Activated naive CD4-positive, alpha-beta T cell treated with anti-CD3 and anti-CD28 coated beads, Interleukin-2, amount 50 U/mL, for 16 hours (primary cell): ENCODE results near the gene APOL3.
"Not testable (repeated sequence)": the region's sequence is repeated elsewhere in the genome, so short reads cannot be mapped to it uniquely, and the experiment has no call there.

Experiments used
- DNase-seq: peaks from one replicate; pipeline ENCODE4 v3.0.0-alpha.2; 2020

The APOL3 gene

DNA sequence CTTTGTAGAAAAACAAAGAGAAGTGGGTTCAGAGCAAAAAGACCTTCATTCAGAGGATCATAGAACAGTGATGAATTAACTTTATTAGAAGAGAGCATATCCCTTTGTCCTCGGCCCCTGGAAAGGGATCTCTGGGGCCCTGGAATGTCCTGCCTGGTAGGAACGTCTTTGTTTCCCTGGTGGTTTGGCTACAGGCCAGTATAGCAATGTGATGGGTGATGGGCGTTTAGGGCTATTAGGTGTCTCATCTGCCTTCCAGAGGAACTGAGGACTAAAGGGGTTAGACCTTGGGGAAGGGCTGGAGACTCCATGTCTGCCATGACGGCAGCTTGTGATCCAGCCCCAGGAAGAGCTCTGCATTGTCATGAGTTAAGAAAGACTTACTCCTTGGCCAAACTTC lies 32.0 kb upstream of the APOL3 start:
- no peak for DNase-seq

DNA sequence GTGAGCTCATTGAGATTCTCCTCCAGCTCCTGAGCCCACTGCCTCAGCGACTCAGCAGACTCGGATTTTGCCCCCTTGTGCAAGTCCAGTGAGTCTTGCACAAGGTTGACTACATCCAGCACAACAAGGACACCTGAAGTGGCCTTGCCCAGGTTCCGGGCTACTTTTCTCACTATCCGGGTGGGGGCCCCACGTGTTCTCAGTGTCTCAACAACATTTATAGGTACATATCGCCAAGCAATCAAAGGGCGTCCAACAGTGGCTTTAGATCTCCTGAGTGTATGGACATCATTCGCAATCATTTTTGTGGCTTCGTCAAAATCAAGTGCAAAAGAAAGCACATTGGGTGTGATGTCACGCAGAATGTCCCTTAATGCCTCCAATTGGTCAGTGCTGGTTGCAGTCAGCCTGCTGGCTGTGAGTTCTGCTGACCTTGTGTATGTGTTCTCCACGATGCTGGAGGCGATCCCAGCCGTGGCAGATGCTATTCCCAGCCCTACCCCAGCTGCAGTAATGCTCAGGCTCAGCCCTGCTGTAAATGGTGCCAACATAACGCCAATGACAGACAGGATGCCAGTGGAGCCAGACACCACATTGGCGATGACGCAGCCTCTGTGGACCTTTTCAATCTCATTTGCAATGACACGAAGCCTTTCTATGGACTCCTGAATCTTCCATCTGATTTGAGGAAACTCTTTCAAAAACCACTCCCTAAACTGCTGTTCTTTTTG lies 30.7 kb upstream of the APOL3 start:
- DNase-seq: no peak

DNA sequence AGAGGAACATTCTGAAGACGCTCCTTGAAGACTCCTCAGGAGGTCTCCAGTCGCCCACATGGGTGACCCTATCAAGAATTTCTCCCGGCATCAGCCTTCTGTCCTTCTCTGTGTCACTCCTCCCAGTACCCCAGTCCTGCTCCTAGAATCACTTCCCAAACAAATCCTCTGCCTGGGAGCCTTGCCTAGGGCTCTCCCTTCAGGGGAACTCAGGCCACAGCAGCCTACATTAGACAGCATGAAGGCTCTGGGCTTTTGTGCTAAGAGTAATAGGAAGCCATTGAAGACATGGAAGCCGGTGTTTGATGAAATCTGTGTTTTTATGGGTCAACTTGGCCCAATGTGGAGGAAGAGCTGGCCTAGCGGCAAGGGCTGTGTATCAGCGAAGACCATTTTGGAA lies 27.3 kb upstream of the APOL3 start:
- not testable (repeated sequence) for DNase-seq

DNA sequence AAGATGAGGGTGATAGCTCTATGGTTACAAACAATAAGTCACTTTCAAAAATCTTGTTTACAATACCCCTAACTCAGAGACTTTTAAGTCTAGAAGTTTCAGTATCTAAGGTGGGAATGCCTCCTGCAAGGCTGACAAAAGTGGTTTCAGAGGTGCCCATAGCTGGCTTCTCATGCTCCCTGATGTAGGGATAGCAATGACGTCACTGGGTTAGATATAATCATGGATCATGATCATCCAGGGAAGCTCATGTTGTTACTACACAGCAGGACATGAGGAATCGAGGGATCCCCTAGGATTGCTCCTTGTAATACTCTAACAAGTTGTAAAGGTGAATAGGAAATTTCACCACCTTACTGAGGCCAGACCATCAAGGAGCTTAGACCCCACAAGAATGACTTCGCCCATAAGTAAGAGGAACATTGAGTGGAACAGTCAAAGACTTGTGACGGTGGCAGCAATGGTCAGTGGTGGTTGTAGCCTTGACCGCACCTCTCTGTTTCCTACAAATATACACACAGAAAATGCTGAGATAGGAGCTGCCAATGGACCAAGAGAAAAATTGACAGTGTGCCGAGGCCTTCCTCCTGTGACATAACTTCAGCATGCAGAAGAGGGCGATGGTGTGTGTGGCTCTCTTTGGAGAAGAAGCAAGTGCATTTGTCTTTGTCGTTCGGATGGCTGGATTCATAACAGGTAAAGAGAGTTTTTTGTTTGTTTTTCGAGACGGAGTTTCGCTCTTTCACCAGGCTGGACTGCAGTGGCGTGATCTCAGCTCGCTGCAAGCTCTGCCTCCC lies 25.5 kb upstream of the APOL3 start:
- DNase-seq: no peak

DNA sequence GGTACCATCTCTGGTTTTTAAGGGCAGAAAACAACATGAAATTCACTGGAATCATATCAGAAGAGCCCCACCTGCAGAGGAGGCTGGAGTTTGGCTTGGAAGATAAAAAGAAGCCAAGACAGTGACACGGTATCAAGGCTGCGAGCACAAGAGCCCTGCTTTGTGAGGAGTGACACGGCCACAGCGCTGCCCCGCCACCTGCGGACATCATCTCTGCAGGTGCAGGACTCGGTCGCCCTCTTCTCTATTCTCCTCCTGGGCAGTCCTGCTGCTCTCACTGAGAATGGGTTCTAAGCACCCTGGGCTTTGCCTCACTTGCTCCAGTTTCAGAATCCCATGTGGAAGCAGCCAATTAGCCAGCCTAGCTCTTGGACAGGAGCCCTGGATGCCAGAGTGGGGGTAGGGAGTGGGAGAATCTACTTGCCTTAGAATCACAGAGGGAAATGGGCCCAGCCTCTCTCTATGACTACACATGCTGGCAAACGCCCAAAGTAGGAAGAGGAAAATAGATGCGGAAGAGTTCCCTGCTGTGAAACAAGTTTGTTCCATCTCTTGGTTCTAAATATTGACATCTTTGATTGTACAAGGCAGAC lies 24.0 kb upstream of the APOL3 start:
- DNase-seq: no peak

DNA sequence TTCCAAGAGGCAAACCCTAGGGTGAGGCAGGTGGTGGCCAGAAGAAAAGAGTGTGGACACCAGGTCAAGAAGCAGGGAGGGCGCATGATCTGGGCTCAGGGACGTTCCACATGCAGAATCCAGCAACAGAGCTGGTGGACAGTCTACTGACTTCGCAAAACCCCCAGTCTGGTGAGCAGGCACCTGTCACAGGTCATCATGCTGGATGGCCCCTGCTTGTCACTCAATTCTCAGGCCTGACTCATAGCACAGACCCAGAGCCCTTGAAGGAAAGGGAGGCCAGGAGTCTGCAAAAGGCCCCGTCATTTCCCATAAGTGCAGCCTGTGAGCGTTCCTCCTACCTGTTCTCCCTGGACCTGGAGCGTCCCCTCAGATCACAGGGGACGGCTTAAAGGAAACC lies 22.9 kb upstream of the APOL3 start:
- no peak for DNase-seq

DNA sequence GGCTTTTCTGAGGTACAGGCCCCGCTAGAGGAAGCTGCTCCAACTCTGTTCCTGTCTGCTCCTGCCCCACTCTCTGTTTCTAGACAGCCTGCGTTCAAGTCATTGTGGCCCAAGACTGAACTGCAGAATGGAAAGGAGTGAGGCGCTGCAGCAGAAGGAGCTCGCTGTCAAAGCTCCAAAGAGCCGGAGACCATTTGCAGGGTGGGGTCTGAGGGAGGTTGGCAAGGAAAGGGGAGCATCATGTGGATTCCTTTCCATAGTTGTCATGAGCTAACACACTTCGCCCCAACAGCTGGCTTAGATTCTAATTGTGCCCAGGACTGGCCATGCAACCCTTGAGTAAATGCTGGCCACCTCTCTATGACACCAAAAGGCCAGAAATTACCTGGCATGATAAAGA lies 22.3 kb upstream of the APOL3 start:
- DNase-seq: no peak

DNA sequence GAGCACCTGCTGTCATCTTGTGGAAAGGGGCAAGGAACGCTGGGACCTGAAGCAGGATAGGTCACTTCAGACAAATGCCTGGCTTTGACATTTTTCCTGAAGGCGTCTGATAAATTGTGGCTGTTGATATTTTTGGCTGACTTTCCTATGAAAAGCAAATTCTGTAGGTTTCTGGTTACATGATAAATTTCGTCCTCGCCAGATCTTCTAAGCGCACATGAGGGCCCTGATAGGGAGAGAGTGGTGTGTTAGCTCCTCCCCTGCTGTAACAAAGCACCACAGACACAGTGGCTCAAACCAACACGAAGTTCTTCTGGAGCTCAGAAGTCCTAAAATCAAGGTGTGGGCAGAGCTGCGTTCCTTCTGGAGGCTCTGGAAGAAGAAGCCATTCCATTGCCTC lies 21.5 kb upstream of the APOL3 start:
- no peak for DNase-seq

DNA sequence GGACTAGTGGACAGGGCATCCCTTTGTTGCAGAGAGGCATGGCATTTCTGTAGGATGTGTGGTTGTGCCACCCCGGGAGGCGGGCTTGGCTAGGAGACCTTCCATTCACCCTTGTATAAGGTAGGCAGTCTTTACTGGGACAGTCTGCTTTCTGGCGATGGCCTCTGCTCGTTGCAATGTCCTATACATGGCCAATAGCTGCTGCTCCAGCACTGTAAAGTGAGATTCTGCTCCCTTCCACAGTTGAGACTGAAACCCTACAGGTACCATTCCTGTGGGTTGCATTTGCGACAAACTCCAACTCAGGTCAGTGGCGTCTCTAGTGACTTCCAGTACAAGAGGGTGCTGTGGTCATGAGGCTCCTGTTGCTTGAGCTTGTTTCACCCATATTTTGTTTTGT lies 20.4 kb upstream of the APOL3 start:
- no peak for DNase-seq

DNA sequence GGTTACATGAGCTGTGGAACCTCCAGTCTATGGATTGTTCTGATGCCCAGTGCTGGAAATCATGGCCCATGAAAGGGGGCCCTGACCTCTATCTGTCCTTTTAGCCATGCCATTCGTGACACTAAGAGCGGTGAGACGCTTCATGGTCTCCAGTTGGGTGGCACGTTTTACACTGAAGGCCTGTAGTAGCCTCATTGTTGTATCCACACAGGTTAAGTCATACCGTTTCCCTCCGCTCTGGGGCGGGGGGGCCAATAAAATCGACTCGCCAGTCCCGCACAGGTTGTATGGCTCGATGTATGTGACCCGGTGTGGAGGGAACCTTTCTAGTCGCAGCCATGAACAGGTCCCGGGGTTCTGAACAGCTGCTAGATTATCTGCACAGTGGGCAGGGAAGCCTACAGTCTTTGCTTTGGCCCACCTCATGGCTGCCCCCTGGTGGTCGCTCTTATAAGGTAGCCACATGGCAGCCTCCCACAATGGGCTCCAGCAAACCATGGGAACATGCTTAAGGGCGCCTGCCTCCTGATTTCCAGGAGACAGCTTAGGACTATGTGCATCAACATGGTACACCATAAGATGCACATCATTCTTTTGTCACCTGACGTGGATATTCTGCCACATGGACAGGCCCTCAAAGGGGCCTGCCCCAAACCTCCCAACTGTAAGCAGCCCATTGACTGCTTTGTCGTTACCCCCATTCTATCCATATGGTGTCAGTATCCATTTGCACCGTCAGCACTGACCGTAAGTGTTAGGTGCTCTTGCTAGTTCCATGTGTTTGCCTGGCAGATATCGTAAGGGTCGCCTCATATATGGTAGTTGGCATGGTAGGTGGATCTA lies 19.7 kb upstream of the APOL3 start:
- DNase-seq: peak; percentile 85

DNA sequence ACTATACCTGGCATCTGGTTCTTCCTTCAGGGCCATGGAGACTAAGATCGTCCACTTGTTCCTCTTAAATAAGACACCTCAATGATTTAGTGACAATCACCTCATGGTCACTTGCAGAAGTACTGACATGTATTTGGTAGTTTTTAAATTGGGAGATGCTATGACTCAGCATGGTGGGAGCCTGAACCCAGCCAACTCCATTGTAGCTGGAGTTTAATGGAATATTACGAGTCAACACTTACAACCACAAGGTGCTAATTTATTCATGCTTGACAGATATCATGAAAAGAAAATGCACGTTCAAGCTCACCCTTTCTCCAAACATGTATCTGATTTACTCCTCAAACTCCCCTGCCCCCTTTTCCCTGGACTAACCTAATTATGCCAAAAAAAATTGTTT lies 16.6 kb upstream of the APOL3 start:
- no peak for DNase-seq

DNA sequence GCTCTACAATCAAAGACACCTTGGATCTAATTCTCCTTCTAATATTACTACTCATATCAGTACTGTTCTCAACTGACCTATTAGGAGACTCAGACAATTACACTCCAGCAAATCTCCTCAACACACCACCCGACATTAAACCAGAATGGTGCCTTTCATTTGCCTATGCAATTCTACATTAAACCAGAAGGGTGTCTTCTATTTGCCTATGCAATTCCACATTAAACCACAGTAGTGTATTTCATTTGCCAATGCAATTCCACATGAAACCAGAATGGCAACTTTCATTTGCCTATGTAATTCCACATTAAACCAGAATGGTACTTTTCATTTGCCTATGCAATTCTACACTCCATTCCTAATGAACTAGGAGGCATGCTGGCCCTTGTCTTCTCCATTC lies 15.3 kb upstream of the APOL3 start:
- DNase-seq: no peak

DNA sequence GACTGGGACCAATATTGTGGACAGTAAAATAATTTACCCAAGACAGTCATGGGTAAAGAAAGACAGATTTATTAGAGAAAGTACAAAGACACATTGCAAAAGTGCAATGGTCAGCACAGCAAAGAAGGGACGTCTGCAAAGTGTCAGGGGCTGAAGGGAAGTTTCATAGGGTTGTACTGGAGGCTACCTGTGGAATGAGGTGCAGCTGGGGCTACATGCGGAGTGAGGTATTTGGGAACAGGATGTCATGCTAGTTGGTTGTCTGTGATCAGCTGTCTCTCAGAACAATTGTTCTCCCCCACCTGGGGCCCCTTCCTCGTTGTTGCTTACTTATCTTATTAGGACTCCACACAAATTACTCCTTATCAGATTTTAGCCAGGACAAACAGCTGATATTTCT lies 11.4 kb upstream of the APOL3 start:
- no peak for DNase-seq

DNA sequence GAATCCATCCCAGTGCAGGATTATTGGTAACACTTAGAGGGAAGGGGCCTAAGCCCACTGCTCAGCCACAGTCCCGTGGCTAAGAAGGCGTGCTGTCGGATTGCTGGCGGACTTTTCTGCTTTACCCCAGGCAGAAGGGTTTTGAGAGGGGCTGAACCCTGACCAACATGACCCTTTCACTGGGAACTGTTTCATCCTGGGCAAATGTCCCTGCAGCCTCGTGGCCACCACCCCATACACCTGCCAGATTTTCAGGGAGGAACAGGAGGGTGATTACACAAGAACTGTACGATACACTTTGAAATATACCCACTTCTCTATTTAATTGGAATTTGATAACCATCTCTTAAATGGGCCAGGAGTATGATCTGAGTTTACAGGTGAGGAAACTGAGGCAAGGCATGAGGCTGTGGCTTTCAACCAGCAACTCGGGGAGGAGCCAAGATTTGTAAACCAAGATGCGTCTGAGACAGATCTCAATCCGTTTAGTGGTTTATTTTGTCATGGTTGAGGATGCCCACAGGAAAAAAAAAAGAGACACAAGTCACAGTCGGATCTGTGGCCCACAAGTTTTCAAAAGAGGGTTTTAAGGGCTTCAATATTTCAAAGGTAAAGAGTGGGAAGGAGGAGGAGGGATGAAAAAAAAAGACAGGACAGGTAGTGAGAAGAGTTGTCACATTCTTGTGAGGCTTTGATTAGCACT lies 6.1 kb upstream of the APOL3 start:
- no peak for DNase-seq

DNA sequence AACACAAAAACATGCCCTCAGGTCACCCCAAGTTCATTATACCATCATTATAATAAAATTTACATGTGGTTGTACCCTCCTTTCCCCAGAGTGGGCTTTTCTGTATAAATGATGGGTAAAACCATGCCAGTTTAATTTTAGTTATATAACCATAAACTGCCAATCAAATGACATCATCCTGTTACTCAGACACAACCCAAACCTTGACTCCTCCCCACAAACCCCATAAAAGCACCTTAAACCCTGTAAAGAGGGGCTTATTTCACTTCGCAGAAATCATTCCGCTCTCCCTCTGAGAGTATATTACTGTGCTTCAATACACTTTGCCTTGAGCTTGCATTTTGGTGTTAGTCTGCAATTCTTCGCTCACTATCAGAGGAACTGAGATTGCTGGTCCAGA lies 5.5 kb upstream of the APOL3 start:
- no peak for DNase-seq

DNA sequence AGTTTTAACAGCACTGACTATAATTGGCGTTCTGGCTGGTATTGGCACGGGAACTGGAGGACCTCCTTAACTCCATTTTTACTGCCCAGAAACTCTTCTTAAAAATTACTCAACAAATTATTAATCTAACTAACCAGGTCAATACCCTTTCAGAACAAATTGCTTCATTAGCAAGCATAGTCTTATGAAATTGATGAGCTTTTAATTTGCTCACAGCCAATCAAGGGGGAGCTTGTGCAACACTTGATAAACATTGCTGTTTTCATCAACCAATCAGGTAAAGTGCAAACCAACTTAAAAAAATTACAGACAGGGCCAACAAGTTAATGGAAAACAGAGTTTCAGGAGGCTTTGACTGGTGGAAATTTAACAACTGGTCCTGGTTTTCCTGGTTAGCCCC lies 4.6 kb upstream of the APOL3 start:
- no peak for DNase-seq

DNA sequence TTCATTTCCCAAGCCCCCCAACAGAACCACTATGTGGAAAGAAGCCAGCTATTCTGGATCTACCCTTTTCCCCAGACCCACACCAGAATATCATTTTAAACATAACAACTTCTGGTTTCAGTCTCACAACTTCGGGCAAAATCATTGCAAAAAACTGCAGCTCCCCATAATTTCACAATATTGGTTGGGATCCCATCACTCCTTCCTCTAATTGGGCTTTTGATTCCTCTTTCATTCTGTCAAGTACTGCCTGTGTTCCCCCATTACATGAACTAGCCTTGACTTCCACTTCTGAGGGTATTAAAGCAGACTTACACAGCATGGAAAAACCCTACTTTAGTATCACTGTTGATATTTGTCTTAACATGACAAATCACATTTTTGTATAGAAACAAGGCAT lies 4.1 kb upstream of the APOL3 start:
- DNase-seq: no peak

DNA sequence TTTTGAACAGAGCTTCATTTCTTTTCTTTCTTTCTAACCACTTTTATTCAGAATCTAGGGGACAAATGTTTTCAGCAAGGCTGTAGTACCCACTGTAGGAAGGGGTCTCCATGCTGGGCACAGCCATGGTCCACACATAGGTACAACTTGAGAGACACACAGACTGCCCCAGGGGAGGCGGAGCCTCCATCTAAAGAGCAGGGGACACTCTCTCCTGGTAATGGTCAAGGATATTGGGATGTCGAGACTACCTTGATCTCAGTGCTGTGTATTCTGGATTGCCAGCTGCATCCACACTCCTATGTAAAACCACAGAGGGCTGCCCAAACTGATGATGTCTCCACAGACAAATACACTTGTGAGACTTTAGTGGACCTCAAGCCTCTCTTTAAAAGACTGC lies 2.9 kb upstream of the APOL3 start:
- no peak for DNase-seq

DNA sequence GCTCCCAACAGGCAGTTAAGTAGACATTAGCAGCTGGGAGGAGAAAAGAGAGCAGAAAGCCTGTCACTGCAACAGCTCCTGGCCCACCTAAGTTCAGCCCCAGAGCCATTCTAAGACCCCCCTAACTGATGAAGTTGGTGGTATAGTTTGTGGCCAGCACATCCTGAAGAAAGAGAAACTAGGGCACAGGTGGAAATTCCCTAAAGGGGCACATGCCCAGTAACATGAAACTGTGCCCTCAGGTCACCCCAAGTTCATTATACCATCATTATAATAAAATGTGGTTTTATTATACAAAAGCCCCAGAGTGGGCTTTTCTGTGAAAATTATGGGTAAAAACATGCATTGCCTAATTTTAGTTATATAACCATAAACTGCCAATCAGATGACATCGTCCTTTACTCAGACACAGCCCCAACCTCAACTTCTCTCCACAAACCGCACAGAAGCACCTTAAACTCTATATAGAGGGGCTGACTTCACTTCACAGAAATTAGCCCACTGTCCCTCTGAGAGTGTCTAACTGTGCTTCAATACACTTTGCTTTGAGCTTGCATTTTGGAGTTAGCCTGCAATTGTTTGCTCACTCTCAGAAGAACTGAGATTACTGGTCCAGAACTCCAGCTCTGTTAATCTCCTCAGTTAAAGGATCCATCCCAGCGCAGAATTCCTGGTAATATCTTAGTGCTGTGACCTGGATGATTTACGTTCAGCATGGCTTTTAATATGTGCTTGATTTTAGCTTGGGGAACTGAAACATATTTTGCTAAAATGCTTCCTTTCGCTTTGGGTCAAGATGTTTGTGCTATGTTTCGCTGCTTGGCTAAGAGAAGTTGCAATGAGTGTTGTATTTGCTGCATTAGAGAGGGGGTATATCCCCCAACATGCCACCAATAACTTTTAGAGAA lies 1.8 kb upstream of the APOL3 start:
- no peak for DNase-seq

DNA sequence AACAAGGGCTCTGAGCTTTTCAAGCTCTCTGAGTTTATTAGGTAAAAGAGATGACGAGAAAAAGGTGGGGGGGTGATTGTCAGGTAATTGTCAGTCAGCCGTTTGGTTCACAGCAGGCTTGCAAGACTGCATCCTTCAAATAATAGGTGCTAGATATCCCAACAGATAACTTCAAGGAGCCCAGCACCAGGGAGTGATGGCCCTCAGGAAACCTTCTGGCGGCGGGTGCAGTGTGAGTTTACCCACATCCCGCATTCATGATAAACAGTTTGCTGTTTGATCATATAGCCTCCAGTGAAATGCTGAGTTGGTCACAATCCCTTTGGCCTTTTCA lies 1.2 kb upstream of the APOL3 start:
- DNase-seq: not testable (repeated sequence)

DNA sequence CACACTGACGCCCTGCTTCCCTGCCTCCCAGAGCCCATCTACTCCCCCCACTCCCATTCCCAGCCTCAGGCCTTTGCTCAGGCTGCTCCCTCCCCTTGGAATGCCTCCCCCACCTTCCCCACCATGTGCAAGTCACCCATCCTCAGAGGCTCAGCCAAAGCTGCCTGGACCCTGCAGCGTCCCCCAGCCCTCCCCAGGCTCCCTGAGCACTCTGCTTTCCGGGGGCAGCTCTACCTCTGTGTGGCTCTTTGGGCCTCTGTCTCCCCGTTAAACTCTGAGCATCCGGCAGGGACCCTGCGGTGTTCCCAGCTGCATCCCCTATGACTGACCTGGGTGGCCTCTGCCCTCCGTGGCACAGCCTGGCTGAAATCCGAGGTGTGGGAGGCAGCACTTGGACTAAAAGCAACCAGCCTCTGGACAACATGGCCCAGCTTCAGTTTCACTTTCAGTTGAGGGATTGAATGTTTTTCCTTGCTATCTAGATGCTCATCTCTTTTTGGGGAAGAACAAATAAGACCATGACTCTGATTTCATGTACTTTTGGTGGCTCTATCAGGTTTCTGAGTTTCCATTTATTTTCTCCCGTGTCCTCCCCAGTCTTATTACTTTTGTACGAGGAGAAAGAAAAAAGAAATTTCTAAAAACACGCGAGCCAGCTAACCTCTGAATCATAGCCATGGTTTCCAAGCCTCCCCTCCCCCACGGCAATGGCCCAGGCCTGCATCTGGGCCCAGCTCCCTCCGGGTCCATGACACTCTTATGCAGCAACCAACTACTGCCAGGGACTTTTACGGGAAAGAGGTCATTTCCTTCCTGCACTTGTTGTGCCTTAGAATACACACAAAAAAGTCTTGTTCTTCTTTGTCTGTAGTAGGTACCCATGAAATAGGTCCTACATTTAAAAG lies 3.8 kb downstream of the APOL3 start:
- peak; percentile 79 for DNase-seq
